CD14-positive monocyte (primary cell): ENCODE data around the gene ALDH4A1. TPM values are rescaled to one million over a fixed set of nuclear protein-coding genes. Genes with fewer than 3 reads are reported as not detected.

ENCODE experiments used
- DNase-seq, 3 donors: peaks; one replicate each; pipeline ENCODE4 v3.0.0-alpha.2; 2011 to 2022
- H2AFZ ChIP-seq: 2 replicates; pipeline ENCODE4 v1.6.0; 2012; ENCODE audit warnings: mild to moderate bottlenecking, low read depth, low read length, inconsistent platforms; ENCODE audit not compliant: insufficient read depth, poor library complexity, severe bottlenecking
- H3K27ac ChIP-seq, 2 donors: 1 replicate in 1 of 2; 2 replicates in 1 of 2; pipeline ENCODE4 v1.5.1; 2012 to 2013; ENCODE audit warnings: low read length in 2 of 2, control low read depth in 1 of 2, inconsistent platforms in 1 of 2, low read depth in 1 of 2, mild to moderate bottlenecking in 1 of 2
- H3K27me3 ChIP-seq, 2 donors: one replicate each; pipeline versions ENCODE4 v1.6.0 to v1.6.1; 2011 to 2013; ENCODE audit warnings: low read length in 2 of 2; ENCODE audit not compliant: control insufficient read depth in 2 of 2, insufficient read depth in 2 of 2
- H3K36me3 ChIP-seq, 2 donors: replicated peaks in 1 of 2; 1 replicate in 1 of 2; 2 replicates in 1 of 2; pipeline versions ENCODE4 v1.5.1 to v1.6.1; 2012 to 2013; ENCODE audit warnings: low read length in 2 of 2, control low read depth in 1 of 2, inconsistent platforms in 1 of 2, mild to moderate bottlenecking in 1 of 2; ENCODE audit not compliant: insufficient read depth in 2 of 2, control insufficient read depth in 1 of 2
- H3K4me1 ChIP-seq, 2 donors: 1 replicate in 1 of 2; 2 replicates in 1 of 2; pipeline versions ENCODE4 v1.5.1 to v1.6.1; 2012 to 2013; ENCODE audit warnings: low read length in 2 of 2, control low read depth in 1 of 2, inconsistent platforms in 1 of 2, mild to moderate bottlenecking in 1 of 2, moderate library complexity in 1 of 2; ENCODE audit not compliant: insufficient read depth in 2 of 2, control insufficient read depth in 1 of 2
- H3K4me2 ChIP-seq: replicated peaks from 2 replicates; pipeline ENCODE3; 2012; ENCODE audit warnings: low read length, moderate library complexity, mild to moderate bottlenecking; ENCODE audit not compliant: poor library complexity, severe bottlenecking; ENCODE audit errors: extremely low read depth
- H3K4me3 ChIP-seq, 3 experiments: fragments of 200-600 bp in 1 of 3; sonication (generic) in 1 of 3; replicated peaks in 1 of 3; 1 replicate in 2 of 3; 2 replicates in 1 of 3; pipeline ENCODE4 v1.5.1; 2011 to 2013; ENCODE audit warnings: low read length in 3 of 3, mild to moderate bottlenecking in 3 of 3, control low read depth in 2 of 3, low read depth in 2 of 3, inconsistent platforms in 1 of 3, moderate library complexity in 1 of 3
- H3K79me2 ChIP-seq: 2 replicates; pipeline ENCODE4 v1.6.0; 2012; ENCODE audit warnings: mild to moderate bottlenecking, control low read depth, inconsistent platforms, low read length, moderate library complexity; ENCODE audit not compliant: insufficient read depth
- H3K9ac ChIP-seq: 2 replicates; pipeline ENCODE4 v1.6.0; 2017; ENCODE audit warnings: low read length, mild to moderate bottlenecking; ENCODE audit not compliant: insufficient read depth, poor library complexity, severe bottlenecking
- H3K9me3 ChIP-seq, 2 donors: replicated peaks in 1 of 2; 1 replicate in 1 of 2; 2 replicates in 1 of 2; pipeline versions ENCODE4 v1.5.1 to v1.6.1; 2012 to 2013; ENCODE audit warnings: low read length in 2 of 2, control low read depth in 1 of 2; ENCODE audit not compliant: control insufficient read depth in 1 of 2, insufficient read depth in 1 of 2
- H4K20me1 ChIP-seq: 2 replicates; pipeline ENCODE4 v1.6.0; 2012; ENCODE audit warnings: mild to moderate bottlenecking, low read length, control low read depth, moderate library complexity; ENCODE audit not compliant: insufficient read depth
- H3K27ac Mint-ChIP-seq, 7 donors: one replicate each; pipeline ENCODE4 v1.8.0; 2020; ENCODE audit warnings: mild to moderate bottlenecking in 7 of 7, mixed read lengths in 7 of 7, moderate library complexity in 6 of 7, inconsistent platforms in 2 of 7
- H3K27me3 Mint-ChIP-seq, 3 donors: one replicate each; pipeline ENCODE4 v1.8.0; 2021 to 2022; ENCODE audit warnings: low read depth in 3 of 3, mild to moderate bottlenecking in 3 of 3, mixed read lengths in 3 of 3, moderate library complexity in 3 of 3, inconsistent platforms in 1 of 3
- H3K36me3 Mint-ChIP-seq, 2 donors: one replicate each; pipeline ENCODE4 v1.8.0; 2020; ENCODE audit warnings: mixed read lengths in 2 of 2, inconsistent platforms in 1 of 2, mild to moderate bottlenecking in 1 of 2
- H3K4me1 Mint-ChIP-seq: one replicate; pipeline ENCODE4 v1.8.0; 2020; ENCODE audit warnings: mild to moderate bottlenecking, mixed read lengths
- H3K4me3 Mint-ChIP-seq, 2 donors: one replicate each; pipeline ENCODE4 v1.8.0; 2020; ENCODE audit warnings: mild to moderate bottlenecking in 2 of 2, mixed read lengths in 2 of 2, moderate library complexity in 1 of 2
- H3K9me3 Mint-ChIP-seq, 7 donors: one replicate each; pipeline ENCODE4 v1.8.0; 2020 to 2022; ENCODE audit warnings: mixed read lengths in 7 of 7, mild to moderate bottlenecking in 6 of 7, moderate library complexity in 6 of 7, inconsistent platforms in 2 of 7
- WGBS: methylation state at CpG from one replicate; pipeline ENCODE4 v1.1.5; 2013; ENCODE audit warnings: missing lambda C conversion rate; ENCODE audit not compliant: insufficient coverage; 5-methylcytosine and 5-hydroxymethylcytosine counted together
- intact Hi-C, 2 donors: fragments of 100-400 bp; cut with micrococcal nuclease; formaldehyde crosslinking; loops; one replicate each; pipeline versions ENCODE4 v1.15.0 to v1.15.1; 2023
- polyA plus RNA-seq, 3 donors: library from polyadenylated mRNA; depleted of rRNA in 1 of 3; unstranded in 2 of 3; stranded (reverse) in 1 of 3; fragments of 300-500 nt in 2 of 3; fragments of >200 nt in 1 of 3; fragmentation: Illumina TruSeq in 2 of 3; gene quantifications; 1 replicate in 2 of 3; 2 replicates in 1 of 3; pipeline ENCODE4 v1.2.3, GENCODE V29; 2012 to 2021
- TF ChIP-seq, protein P1 (sequence below): fragments of 200-600 bp; IDR thresholded peaks from one replicate; pipeline ENCODE4 v1.8.0; 2022; ENCODE audit warnings: antibody characterized with exemption, mild to moderate bottlenecking

ALDH4A1 gene
- polyA plus RNA-seq, 3 donors, result 4.8 to 7.8 (median 6.1) TPM

DNA sequence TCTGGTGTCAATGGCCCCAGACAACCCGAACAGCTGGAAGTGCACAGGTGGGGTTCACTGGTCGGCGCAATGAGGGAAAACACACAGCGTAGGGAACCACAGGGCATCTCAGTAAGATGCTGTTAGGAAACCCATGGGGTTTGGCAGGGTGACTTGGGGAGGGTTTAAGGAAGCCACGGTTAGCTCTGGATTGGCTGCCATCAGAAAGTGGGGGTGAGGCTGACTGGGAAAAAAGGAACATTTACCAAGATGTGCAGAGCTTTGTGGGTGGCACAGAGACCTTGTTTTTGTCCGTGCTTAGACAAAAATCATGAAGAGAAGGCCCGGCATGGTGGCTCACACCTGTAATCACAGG lies 11.0 kb downstream of the ALDH4A1 start:
- Histone ChIP-seq H3K9ac (no peak overlapping the region), H3K36me3 (peaks cover 19 to 35% of the 10 kb centered on the region in 2 donors), H2AFZ (no peak overlapping the region), H4K20me1 (no peaks in the 10 kb centered on the region), H3K27ac (no peak overlapping the region), H3K79me2 (peaks cover 3% of the 10 kb centered on the region), H3K9me3 (no peaks in the 10 kb centered on the region), H3K4me2 (no peak overlapping the region), H3K27me3 (no peaks in the 10 kb centered on the region), H3K4me3 (no peak overlapping the region), H3K4me1 (no peaks in the 10 kb centered on the region)
- Mint-ChIP-seq H3K27me3 (no peaks in the 10 kb centered on the region), H3K4me1 (peaks cover 13% of the 10 kb centered on the region), H3K4me3 (no peak overlapping the region), H3K36me3 (peaks cover 24 to 41% of the 10 kb centered on the region in 2 donors), H3K9me3 (no peaks in the 10 kb centered on the region), H3K27ac (peak overlapping the region in 4 of 7 donors; percentile 70 to 79 (median 76))
- 42% methylated on average over 7 of the region's 7 CpGs for WGBS
- intact Hi-C loops, result no loop called here
- no peak for DNase-seq
- TF ChIP-seq, protein P1, sequence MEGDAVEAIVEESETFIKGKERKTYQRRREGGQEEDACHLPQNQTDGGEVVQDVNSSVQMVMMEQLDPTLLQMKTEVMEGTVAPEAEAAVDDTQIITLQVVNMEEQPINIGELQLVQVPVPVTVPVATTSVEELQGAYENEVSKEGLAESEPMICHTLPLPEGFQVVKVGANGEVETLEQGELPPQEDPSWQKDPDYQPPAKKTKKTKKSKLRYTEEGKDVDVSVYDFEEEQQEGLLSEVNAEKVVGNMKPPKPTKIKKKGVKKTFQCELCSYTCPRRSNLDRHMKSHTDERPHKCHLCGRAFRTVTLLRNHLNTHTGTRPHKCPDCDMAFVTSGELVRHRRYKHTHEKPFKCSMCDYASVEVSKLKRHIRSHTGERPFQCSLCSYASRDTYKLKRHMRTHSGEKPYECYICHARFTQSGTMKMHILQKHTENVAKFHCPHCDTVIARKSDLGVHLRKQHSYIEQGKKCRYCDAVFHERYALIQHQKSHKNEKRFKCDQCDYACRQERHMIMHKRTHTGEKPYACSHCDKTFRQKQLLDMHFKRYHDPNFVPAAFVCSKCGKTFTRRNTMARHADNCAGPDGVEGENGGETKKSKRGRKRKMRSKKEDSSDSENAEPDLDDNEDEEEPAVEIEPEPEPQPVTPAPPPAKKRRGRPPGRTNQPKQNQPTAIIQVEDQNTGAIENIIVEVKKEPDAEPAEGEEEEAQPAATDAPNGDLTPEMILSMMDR, result no peak

DNA sequence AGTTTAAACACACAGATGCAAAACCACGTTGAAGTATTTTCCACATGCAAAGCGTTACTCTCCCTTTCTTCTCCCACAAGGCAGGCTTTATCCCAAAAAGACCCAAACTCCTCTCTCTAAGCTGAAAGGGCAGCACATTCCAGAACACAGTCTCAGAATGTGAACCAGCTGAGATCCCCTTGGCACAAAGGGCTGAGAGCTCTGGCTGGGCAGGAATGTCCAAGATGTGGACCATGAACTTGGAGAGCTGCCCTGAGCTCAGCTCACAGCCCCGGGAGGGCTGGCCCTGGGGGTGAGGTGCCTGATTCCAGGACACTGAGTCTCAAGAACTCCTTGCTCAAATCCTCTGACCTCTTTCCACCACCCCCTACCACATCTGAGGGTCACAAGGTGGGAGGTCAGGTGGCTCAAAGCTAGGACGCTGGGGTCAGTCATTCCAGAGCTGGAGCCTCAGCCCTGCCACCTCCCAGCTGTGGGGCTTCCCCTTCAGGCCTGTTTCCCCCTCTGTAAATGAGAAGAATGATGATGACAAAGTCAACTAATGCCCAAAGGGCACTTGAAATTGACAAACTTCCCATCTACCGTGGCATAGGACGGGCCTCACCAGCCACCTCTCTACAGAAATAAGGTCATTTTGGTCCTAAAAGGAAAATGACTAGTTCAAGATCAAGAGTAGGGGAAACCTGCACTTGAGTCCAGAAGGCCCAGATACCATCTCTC lies 11.5 kb downstream of the ALDH4A1 start:
- no peak overlapping the region for H3K27ac ChIP-seq
- H3K9me3 Mint-ChIP-seq, result peaks cover 0 to 2% (median 0%) of the 10 kb centered on the region in 7 donors
- no peak overlapping the region for H3K4me3 Mint-ChIP-seq
- no peaks in the 10 kb centered on the region for H3K9me3 ChIP-seq
- peaks cover 13% of the 10 kb centered on the region for H3K4me1 Mint-ChIP-seq
- no peak overlapping the region for H3K9ac ChIP-seq
- peak overlapping the region in 1 of 7 donors; percentile 36 for H3K27ac Mint-ChIP-seq
- no peak overlapping the region for H3K4me3 ChIP-seq
- no peaks in the 10 kb centered on the region for H3K4me1 ChIP-seq
- WGBS, result 88% methylated on average over 3 of the region's 6 CpGs
- H3K4me2 ChIP-seq, result no peak overlapping the region
- DNase-seq, result no peak
- H3K36me3 Mint-ChIP-seq, result peaks cover 28 to 41% of the 10 kb centered on the region in 2 donors
- H3K79me2 ChIP-seq, result peaks cover 3% of the 10 kb centered on the region
- TF ChIP-seq, protein P1, result no peak
- H3K36me3 ChIP-seq, result peaks cover 19 to 40% of the 10 kb centered on the region in 2 donors
- H3K27me3 Mint-ChIP-seq, result no peaks in the 10 kb centered on the region
- no peak overlapping the region for H2AFZ ChIP-seq
- intact Hi-C loops, result no loop called here
- H4K20me1 ChIP-seq, result no peaks in the 10 kb centered on the region
- no peaks in the 10 kb centered on the region for H3K27me3 ChIP-seq
